ENCODE data around the gene ERMAP.

DNA sequence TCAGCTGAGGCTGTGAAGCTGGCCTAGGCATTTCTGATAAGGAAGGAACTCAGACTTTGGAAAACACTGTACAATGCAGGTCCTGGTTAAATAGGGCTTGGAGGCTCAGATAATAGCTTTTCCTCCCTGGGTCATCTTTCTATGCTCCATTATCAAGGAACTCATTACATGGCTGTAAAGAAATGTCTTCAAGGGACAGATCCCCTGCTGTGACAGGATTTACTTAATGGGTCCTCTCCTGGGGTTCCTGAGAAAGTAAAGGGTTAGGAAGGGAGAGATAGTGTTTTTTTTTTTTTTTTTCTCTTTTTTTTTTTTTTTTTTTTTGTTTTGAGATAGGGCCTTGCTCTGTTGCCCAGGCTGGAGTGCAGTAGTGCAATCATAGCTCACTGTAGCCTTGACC is 14.4 kb downstream of the ERMAP start:
- TF ChIP-seq MEF2D (tag; conservative IDR thresholded peaks at IDR 0.05; ENCODE audit: low read depth) (no peak), POLR2A (conservative IDR thresholded peaks at IDR 0.05) (no peak), FOSL1 (tag; conservative IDR thresholded peaks at IDR 0.05) (no peak)

Measured in K562 (cell line).